GM19043 (cell line): ENCODE data around the gene CEP19.
"Not testable (repeated sequence)": the region's sequence is repeated elsewhere in the genome, so short reads cannot be mapped to it uniquely, and the experiment has no call there.

Experiments used
- ATAC-seq: cut with Tn5 transposase; IDR thresholded peaks from one replicate; pipeline ENCODE4 v1.9.1; 2021; ENCODE audit warnings: low read depth; ENCODE audit not compliant: unreplicated experiment

Gene CEP19

GRCh38 chr3:196711838-196712513, at the start of gene CEP19, which contains the start of gene PIGX:
TSS of gene CEP19 (minus strand) at chr3:196712250. CDS start at chr3:196708657, 3,593 bp downstream.
TSS of gene PIGX (plus strand) at chr3:196712377.
- ATAC-seq: peak; percentile 64

GRCh38 chr3:196757876-196758739, 46.1 kb upstream of the CEP19 start:
- ATAC-seq: no peak

- ATAC-seq: no peak
Measured at GRCh38 chr3:196756732-196757131, 44.7 kb upstream of the CEP19 start.

- ATAC-seq: no peak
Measured at GRCh38 chr3:196754091-196754981, 42.3 kb upstream of the CEP19 start.

GRCh38 chr3:196753201-196753600, 41.2 kb upstream of the CEP19 start:
- ATAC-seq: no peak

- ATAC-seq: no peak
Measured at GRCh38 chr3:196749125-196749524, 37.1 kb upstream of the CEP19 start.

GRCh38 chr3:196743569-196743968, 31.5 kb upstream of the CEP19 start:
- ATAC-seq: not testable (repeated sequence)

- ATAC-seq: no peak
Measured at GRCh38 chr3:196741249-196741889, 29.3 kb upstream of the CEP19 start.

GRCh38 chr3:196740481-196741248, 28.6 kb upstream of the CEP19 start:
- ATAC-seq: no peak

- ATAC-seq: peak; percentile 80
Measured at GRCh38 chr3:196739671-196740480, 27.8 kb upstream of the CEP19 start, which contains the start of gene PAK2. TSS of gene PAK2 (plus strand) at chr3:196739857. CDS start at chr3:196782647, 42,790 bp downstream.

GRCh38 chr3:196737655-196738054, 25.6 kb upstream of the CEP19 start:
- ATAC-seq: no peak

- ATAC-seq: no peak
Measured at GRCh38 chr3:196736670-196737374, 24.8 kb upstream of the CEP19 start.

- ATAC-seq: no peak
Measured at GRCh38 chr3:196735751-196736150, 23.7 kb upstream of the CEP19 start.

- no peak for ATAC-seq
Measured at GRCh38 chr3:196726788-196727675, 15.0 kb upstream of the CEP19 start.

GRCh38 chr3:196721097-196721496, 9.0 kb upstream of the CEP19 start:
- no peak for ATAC-seq

- ATAC-seq: peak; percentile 76
Measured at GRCh38 chr3:196717162-196717561, 5.1 kb upstream of the CEP19 start.
